HFF-Myc (cell line): Measurements from ENCODE around the gene KCNK4.

Source experiments
- DNase-seq: peaks from one replicate; pipeline ENCODE4 v3.0.0-alpha.2; 2011; ENCODE audit warnings: low read depth; ENCODE audit errors: extremely low read depth
- H3K4me3 ChIP-seq: replicated peaks from 2 replicates; pipeline ENCODE4 v1.5.1; 2011; ENCODE audit warnings: low read depth, mild to moderate bottlenecking, control low read depth, low read length
- TF ChIP-seq, protein P1 (sequence below): IDR thresholded peaks from 2 replicates; pipeline ENCODE4 v1.5.1; 2012; ENCODE audit warnings: mild to moderate bottlenecking, low read depth, low read length, control low read depth; ENCODE audit errors: missing control alignments

KCNK4 gene

DNA sequence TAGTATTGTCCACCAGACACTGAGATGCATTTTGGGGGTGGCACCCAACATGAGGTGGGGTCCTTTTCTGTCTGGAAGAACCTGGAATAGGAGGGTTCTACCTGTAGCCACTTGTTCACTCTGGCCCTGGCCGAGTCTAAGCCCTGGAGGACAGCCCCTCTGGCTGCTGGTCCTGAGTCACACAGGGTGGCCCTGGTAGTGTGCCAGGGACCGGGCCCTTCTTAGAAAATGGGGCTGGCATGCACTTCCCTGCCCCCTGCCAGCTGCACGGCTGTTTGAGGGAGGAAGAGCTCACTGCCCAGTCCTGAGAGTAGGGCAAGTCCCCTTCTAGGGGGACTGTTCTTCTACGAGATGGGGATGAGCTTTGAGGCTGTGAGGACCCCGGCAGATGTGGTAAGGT is 37.6 kb upstream of the KCNK4 start:
- no peak overlapping the region for H3K4me3 ChIP-seq
- no peak for DNase-seq
- TF ChIP-seq, protein P1, sequence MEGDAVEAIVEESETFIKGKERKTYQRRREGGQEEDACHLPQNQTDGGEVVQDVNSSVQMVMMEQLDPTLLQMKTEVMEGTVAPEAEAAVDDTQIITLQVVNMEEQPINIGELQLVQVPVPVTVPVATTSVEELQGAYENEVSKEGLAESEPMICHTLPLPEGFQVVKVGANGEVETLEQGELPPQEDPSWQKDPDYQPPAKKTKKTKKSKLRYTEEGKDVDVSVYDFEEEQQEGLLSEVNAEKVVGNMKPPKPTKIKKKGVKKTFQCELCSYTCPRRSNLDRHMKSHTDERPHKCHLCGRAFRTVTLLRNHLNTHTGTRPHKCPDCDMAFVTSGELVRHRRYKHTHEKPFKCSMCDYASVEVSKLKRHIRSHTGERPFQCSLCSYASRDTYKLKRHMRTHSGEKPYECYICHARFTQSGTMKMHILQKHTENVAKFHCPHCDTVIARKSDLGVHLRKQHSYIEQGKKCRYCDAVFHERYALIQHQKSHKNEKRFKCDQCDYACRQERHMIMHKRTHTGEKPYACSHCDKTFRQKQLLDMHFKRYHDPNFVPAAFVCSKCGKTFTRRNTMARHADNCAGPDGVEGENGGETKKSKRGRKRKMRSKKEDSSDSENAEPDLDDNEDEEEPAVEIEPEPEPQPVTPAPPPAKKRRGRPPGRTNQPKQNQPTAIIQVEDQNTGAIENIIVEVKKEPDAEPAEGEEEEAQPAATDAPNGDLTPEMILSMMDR: no peak

DNA sequence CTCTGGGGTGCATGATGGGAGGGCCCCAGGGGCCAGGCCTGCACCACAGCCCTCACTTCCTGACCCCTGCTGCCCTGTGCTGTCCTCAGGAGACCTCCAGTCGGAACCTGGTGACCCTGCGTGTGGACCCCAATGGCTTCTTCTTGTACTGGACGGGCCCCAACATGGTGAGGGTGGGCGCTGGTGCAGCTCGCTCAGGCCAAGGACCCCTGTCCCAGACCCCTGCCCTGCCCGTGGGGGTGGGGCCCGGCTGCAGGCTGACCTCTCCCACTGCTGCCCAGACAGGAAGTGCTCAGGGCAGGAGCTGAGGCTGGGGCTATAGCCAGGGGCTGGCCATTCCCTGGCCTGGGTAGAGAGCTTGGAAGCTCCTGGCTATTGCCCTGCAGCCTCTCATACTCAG is 36.8 kb upstream of the KCNK4 start:
- H3K4me3 ChIP-seq: no peak overlapping the region
- DNase-seq: no peak
- TF ChIP-seq, protein P1: no peak

DNA sequence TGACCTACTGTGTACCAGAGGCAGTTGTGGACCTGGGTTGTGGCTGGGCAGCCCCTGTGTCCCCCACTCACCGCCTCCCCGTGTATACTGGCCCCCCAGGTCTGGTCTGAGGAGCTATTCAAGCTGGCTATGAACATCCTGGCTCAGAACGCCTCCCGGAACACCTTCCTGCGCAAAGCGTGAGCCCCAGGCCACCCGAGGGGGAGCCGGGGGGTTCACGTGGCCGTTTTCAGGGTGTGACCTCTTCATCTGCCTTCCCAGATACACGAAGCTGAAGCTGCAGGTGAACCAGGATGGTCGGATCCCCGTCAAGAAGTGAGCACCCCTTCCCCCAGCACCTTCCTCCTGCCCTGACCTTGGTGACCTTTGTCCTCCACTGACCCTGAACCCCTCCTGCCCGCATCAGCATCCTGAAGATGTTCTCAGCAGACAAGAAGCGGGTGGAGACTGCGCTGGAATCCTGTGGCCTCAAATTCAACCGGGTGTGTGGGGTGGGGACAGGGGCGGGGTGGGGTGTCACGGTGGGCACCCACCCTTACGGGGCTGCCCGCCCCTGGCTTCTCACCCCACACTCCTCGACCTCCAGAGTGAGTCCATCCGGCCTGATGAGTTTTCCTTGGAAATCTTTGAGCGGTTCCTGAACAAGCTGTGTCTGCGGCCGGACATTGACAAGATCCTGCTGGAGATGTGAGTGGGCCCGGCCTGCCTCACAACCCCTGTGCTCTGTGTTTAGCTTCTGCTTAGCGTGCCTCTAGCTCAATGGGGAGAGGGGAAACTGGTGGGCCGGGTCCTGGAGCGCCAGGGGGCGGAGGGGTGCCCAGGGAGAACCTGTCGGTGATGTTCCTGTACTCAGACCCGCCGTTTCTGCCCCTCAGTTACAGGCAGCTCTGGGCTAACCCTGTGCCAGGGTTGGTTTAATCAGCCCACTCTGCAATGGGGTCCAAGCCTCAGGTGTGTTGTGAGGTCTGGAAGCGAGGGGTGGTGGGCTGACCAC is 35.7 kb upstream of the KCNK4 start:
- TF ChIP-seq, protein P1: no peak
- H3K4me3 ChIP-seq: no peak overlapping the region
- DNase-seq: no peak

DNA sequence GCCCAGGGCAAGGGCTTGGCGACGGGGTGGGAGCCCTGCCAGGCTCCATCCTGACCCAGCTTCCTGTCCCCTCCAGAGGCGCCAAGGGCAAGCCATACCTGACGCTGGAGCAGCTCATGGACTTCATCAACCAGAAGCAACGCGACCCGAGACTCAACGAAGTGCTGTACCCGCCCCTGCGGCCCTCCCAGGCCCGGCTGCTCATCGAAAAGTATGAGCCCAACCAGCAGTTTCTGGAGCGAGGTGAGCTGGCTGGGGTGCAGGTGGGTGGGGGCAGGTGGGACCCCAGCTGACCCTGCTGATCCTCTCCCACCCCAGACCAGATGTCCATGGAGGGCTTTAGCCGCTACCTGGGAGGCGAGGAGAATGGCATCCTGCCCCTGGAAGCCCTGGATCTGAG is 34.8 kb upstream of the KCNK4 start:
- no peak for DNase-seq
- TF ChIP-seq, protein P1: no peak
- no peak overlapping the region for H3K4me3 ChIP-seq

DNA sequence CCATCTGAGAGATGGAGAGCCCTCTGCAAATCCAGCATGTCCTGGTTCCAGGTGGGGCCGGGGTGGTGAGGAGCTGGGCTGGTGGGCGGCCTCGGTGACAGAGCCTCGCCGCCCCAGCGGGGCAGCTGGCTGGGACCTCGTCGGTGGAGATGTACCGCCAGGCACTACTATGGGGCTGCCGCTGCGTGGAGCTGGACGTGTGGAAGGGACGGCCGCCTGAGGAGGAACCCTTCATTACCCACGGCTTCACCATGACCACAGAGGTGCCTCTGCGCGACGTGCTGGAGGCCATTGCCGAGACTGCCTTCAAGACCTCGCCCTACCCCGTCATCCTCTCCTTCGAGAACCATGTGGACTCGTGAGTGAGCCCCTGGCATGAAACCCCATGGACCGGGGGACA is 32.7 kb upstream of the KCNK4 start:
- TF ChIP-seq, protein P1: no peak
- DNase-seq: no peak
- H3K4me3 ChIP-seq: no peak overlapping the region

DNA sequence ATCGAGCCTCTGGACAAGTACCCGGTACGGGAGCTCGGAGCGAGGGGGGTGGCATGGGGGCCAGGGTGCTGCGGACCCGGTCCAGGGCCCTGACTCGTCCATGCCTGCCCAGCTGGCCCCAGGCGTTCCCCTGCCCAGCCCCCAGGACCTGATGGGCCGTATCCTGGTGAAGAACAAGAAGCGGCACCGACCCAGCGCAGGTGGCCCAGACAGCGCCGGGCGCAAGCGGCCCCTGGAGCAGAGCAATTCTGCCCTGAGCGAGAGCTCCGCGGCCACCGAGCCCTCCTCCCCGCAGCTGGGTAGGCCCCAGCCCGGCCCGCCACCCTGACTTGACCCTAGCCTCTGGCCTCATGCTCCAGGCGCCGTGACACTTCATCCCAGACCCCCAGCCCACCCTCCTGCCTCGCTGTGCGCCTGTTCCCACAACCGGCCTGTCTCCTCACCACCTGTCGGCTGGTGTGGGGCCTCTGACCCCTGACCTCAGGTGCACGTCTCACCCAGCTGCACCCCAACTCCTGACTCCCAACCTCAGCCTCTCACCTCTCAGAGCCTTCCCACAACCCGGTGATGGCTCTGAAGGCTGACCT is 32.1 kb upstream of the KCNK4 start:
- H3K4me3 ChIP-seq: no peak overlapping the region
- TF ChIP-seq, protein P1: no peak
- no peak for DNase-seq
